NCI-H446 treated with DMSO at 0.1 percent for 48 hours (cell line): ENCODE results near the gene HIVEP3.

Experiments used
- DNase-seq: peaks from one replicate; lab custom pipeline; 2025; lab: John Stamatoyannopoulos, UW

HIVEP3 gene

GRCh38 chr1:41682845-41683625, 235.7 kb downstream of the HIVEP3 start:
- DNase-seq = no peak

GRCh38 chr1:41682149-41682548, 236.6 kb downstream of the HIVEP3 start:
- DNase-seq = no peak

GRCh38 chr1:41681331-41682098, 237.2 kb downstream of the HIVEP3 start:
- DNase-seq = no peak

- no peak for DNase-seq
Measured at GRCh38 chr1:41679994-41680393, 238.7 kb downstream of the HIVEP3 start.

- no peak for DNase-seq
Measured at GRCh38 chr1:41679531-41679930, 239.2 kb downstream of the HIVEP3 start.

- no peak for DNase-seq
Measured at GRCh38 chr1:41678111-41678878, 240.4 kb downstream of the HIVEP3 start.

- DNase-seq = no peak
Measured at GRCh38 chr1:41677620-41678019, 241.1 kb downstream of the HIVEP3 start.

GRCh38 chr1:41675401-41675800, 243.3 kb downstream of the HIVEP3 start:
- no peak for DNase-seq

- no peak for DNase-seq
Measured at GRCh38 chr1:41674522-41674921, 244.2 kb downstream of the HIVEP3 start.

- DNase-seq = no peak
Measured at GRCh38 chr1:41673806-41674205, 244.9 kb downstream of the HIVEP3 start.

GRCh38 chr1:41673378-41673777, 245.3 kb downstream of the HIVEP3 start:
- no peak for DNase-seq

GRCh38 chr1:41672641-41673361, 245.9 kb downstream of the HIVEP3 start:
- DNase-seq = no peak

- no peak for DNase-seq
Measured at GRCh38 chr1:41672173-41672572, 246.5 kb downstream of the HIVEP3 start.

- DNase-seq = no peak
Measured at GRCh38 chr1:41671116-41671755, 247.5 kb downstream of the HIVEP3 start.

GRCh38 chr1:41670217-41670957, 248.3 kb downstream of the HIVEP3 start:
- DNase-seq = no peak

GRCh38 chr1:41668967-41669366, 249.8 kb downstream of the HIVEP3 start:
- DNase-seq = no peak

- no peak for DNase-seq
Measured at GRCh38 chr1:41668054-41668660, 250.6 kb downstream of the HIVEP3 start.

- DNase-seq = peak; percentile 56
Measured at GRCh38 chr1:41666981-41667631, 251.6 kb downstream of the HIVEP3 start.
